Fibroblast of the aortic adventitia (primary cell): ENCODE results near the gene SYT14. TPM values are rescaled to one million over a fixed set of nuclear protein-coding genes. Genes with fewer than 3 reads are reported as not detected.

Experiments used
- DNase-seq: peaks from one replicate; pipeline ENCODE4 v3.0.0-alpha.2; 2010; ENCODE audit warnings: low read depth
- H3K4me3 ChIP-seq: 2 replicates; pipeline ENCODE4 v1.5.1; 2011; ENCODE audit warnings: low read depth, mild to moderate bottlenecking, control low read depth, low read length, moderate library complexity
- CTCF ChIP-seq: IDR thresholded peaks from 2 replicates; pipeline ENCODE4 v1.5.1; 2011; ENCODE audit warnings: mild to moderate bottlenecking, low read length, control low read depth, inconsistent platforms; ENCODE audit not compliant: insufficient read depth
- total RNA-seq: library from RNA; depleted of rRNA; stranded (reverse); fragments of >200 nt; gene quantifications from 2 replicates; pipeline ENCODE4 v1.2.3, GENCODE V29; 2012; ENCODE audit warnings: low replicate concordance

Gene SYT14
- total RNA-seq, 1 donor: 35.0 TPM

DNA sequence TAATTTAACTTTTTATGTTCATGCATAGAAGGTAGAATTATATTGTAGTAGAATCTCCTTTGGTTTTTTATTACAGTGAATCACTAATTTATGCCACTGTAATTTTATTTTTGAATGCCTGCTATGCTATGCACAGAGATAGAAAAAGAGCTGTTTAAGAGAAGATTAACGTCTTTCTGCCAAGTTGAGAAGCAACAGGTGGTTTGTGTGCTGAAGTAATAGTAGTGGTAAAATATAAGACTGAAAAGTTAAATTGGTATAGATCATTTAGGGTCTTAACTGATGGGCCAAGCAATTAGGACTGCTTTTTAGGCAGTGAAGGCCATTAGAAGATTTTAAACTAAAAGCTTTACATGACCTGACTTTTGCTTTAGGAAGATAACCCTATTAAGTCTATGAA, 115.1 kb downstream of the SYT14 start:
- no peak overlapping the region for H3K4me3 ChIP-seq
- no peak for TF ChIP-seq CTCF
- DNase-seq: no peak

GRCh38 chr1:210057593-210057992, 119.6 kb downstream of the SYT14 start:
- DNase-seq: no peak
- TF ChIP-seq CTCF: no peak
- no peak overlapping the region for H3K4me3 ChIP-seq

DNA sequence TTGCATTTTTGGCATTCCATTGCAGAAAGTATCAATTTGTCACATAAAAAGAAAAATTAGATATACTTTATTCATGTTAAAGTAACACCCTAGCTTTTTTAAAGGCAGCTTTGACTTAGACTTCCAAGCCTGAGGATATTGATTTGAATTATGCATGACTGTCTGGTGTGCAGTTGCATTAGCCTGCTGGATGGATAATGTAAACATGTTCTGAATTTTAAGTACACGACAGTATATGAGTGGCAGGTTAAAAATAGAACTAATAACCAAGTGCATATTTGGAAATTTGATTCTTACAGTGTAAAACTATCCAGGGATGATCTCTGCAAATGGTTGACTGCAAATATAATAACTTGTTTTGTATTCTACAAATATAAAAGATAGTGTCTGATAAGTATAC, 124.0 kb downstream of the SYT14 start:
- TF ChIP-seq CTCF: no peak
- H3K4me3 ChIP-seq: no peak overlapping the region
- DNase-seq: no peak

DNA sequence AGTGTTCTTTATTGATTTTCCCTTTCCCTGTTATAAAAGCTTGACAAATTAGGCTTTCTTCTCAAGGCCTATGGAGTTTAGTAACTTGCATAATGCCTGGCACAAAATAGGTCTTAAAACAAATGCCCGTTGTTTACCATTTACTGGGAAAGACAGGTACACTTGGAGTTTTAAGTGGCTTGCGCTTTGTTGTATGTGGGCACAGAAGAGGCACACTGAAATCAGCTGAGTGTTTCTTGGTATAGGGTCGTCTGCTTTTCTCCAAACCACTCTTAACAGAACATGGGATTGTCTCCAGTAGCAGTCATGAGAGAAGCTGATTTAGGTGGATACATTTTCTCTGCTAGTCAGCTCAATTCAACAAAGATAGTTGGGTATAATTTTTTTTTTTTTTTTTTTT, 132.5 kb downstream of the SYT14 start:
- H3K4me3 ChIP-seq: no peak overlapping the region
- no peak for TF ChIP-seq CTCF
- DNase-seq: no peak

DNA sequence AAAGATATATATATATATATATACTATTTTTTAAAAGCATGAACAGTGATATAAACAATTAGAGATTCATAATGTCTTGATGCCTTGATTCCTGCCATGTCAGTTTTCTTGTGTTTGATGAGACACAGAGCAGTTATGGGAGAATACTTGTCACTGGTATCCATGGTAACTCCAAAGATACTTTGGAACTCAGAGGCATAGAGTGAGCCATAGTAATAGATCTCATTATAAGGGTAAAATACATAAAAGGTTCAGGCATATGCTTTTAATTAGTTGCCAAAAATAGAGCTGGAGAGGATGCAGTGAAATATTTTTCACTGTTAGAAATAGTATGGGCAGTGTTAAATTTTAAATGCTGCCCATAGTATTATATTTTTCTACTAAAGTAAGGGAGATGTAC, 134.1 kb downstream of the SYT14 start:
- no peak overlapping the region for H3K4me3 ChIP-seq
- TF ChIP-seq CTCF: no peak
- peak; percentile 26 for DNase-seq

GRCh38 chr1:210072896-210073504, 135.0 kb downstream of the SYT14 start:
- no peak overlapping the region for H3K4me3 ChIP-seq
- DNase-seq: no peak

More at GRCh38 chr1:210072896-210073504, 135.0 kb downstream of the SYT14 start:
- TF ChIP-seq CTCF: no peak
